Measurements from ENCODE around the gene TMEM38B. TPM values are rescaled to one million over a fixed set of nuclear protein-coding genes. Genes with fewer than 3 reads are reported as not detected.

TMEM38B gene
- total RNA-seq, 1 experiment from 2014 or later: 12.5 TPM

GRCh38 chr9:105670315-105670714 lies 24.0 kb upstream of the TMEM38B start:
- H3K9me3 Mint-ChIP-seq (ENCODE audit: unreplicated experiment): no peaks in the 10 kb centered on the region
- no peaks in the 10 kb centered on the region for H3K36me3 Mint-ChIP-seq (ENCODE audit: insufficient read depth, unreplicated experiment)
- TF ChIP-seq CTCF (IDR thresholded peaks at IDR 0.05; ENCODE audit: unreplicated experiment): no peak
- no peaks in the 10 kb centered on the region for H3K4me1 Mint-ChIP-seq (ENCODE audit: insufficient read depth, unreplicated experiment)
- DNase-seq (ENCODE audit: unreplicated experiment): no peak
- no peak overlapping the region for H3K27ac Mint-ChIP-seq (ENCODE audit: low read depth, unreplicated experiment)
- peaks cover 13% of the 10 kb centered on the region for H3K27me3 Mint-ChIP-seq (ENCODE audit: insufficient read depth, unreplicated experiment)
- intact Hi-C loops (cut with micrococcal nuclease): no loop called here
- ChIA-PET CTCF (interaction anchor here (0.6 to 0.9 kb wide), 4 partner anchors 12 to 48 kb away, joined by 3 read pairs; no protein-coding TSS in a partner anchor), POLR2A (interaction anchor here (0.5 kb wide), 1 partner anchor 21 kb away, joined by 3 read pairs; no protein-coding TSS in a partner anchor)
- no TSS peak for BruUV-seq (replicated peaks)
- H3K4me3 Mint-ChIP-seq (ENCODE audit: unreplicated experiment): no peak overlapping the region

GRCh38 chr9:105670775-105671174 lies 23.6 kb upstream of the TMEM38B start:
- Mint-ChIP-seq H3K4me3 (ENCODE audit: unreplicated experiment) (no peak overlapping the region), H3K9me3 (ENCODE audit: unreplicated experiment) (no peaks in the 10 kb centered on the region), H3K36me3 (ENCODE audit: insufficient read depth, unreplicated experiment) (no peaks in the 10 kb centered on the region), H3K27me3 (ENCODE audit: insufficient read depth, unreplicated experiment) (peaks cover 13% of the 10 kb centered on the region), H3K4me1 (ENCODE audit: insufficient read depth, unreplicated experiment) (no peaks in the 10 kb centered on the region), H3K27ac (ENCODE audit: low read depth, unreplicated experiment) (no peak overlapping the region)
- no peak for TF ChIP-seq CTCF (IDR thresholded peaks at IDR 0.05; ENCODE audit: unreplicated experiment)
- no peak for DNase-seq (ENCODE audit: unreplicated experiment)
- intact Hi-C loops (cut with micrococcal nuclease): no loop called here
- POLR2A ChIA-PET: no interaction called here
- CTCF ChIA-PET: interaction anchor here (0.9 kb wide), 1 partner anchor 47 kb away, joined by 3 read pairs; no protein-coding TSS in a partner anchor
- BruUV-seq (replicated peaks): no TSS peak

- no peaks in the 10 kb centered on the region for H3K27me3 Mint-ChIP-seq (ENCODE audit: insufficient read depth, unreplicated experiment)
- no peak overlapping the region for H3K27ac Mint-ChIP-seq (ENCODE audit: low read depth, unreplicated experiment)
These were observed 21.6 kb upstream of the TMEM38B start for GRCh38 chr9:105672711-105673234.

More at GRCh38 chr9:105672711-105673234, 21.6 kb upstream of the TMEM38B start:
- DNase-seq (ENCODE audit: unreplicated experiment): no peak
- Mint-ChIP-seq H3K4me1 (ENCODE audit: insufficient read depth, unreplicated experiment) (no peaks in the 10 kb centered on the region), H3K4me3 (ENCODE audit: unreplicated experiment) (no peak overlapping the region), H3K9me3 (ENCODE audit: unreplicated experiment) (no peaks in the 10 kb centered on the region), H3K36me3 (ENCODE audit: insufficient read depth, unreplicated experiment) (no peaks in the 10 kb centered on the region)
- ChIA-PET CTCF (interaction anchor here (0.6 kb wide), 2 partner anchors 46 to 112 kb away, joined by 3 to 4 read pairs; no protein-coding TSS in a partner anchor), POLR2A (interaction anchor here (0.6 to 0.7 kb wide), 2 partner anchors 11 to 53 kb away, joined by 3 read pairs; no protein-coding TSS in a partner anchor)
- no peak for TF ChIP-seq CTCF (IDR thresholded peaks at IDR 0.05; ENCODE audit: unreplicated experiment)
- intact Hi-C loops (cut with micrococcal nuclease): no loop called here
- BruUV-seq (replicated peaks): no TSS peak

All from MCF 10A (cell line).